ENCODE measurements around the gene FADS3.

GRCh38 chr11:61832207-61832606 is 59.1 kb downstream of the FADS3 start:
- TF ChIP-seq, protein P1, sequence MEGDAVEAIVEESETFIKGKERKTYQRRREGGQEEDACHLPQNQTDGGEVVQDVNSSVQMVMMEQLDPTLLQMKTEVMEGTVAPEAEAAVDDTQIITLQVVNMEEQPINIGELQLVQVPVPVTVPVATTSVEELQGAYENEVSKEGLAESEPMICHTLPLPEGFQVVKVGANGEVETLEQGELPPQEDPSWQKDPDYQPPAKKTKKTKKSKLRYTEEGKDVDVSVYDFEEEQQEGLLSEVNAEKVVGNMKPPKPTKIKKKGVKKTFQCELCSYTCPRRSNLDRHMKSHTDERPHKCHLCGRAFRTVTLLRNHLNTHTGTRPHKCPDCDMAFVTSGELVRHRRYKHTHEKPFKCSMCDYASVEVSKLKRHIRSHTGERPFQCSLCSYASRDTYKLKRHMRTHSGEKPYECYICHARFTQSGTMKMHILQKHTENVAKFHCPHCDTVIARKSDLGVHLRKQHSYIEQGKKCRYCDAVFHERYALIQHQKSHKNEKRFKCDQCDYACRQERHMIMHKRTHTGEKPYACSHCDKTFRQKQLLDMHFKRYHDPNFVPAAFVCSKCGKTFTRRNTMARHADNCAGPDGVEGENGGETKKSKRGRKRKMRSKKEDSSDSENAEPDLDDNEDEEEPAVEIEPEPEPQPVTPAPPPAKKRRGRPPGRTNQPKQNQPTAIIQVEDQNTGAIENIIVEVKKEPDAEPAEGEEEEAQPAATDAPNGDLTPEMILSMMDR (IDR thresholded peaks at IDR 0.05), result no peak
- no peak for TF ChIP-seq EZH2 (IDR thresholded peaks at IDR 0.05; ENCODE audit: borderline replicate concordance, insufficient read depth, low read depth, low read length, poor library complexity, severe bottlenecking)
